GM23338 (cell line): ENCODE measurements around the gene MAPK8.

Experiments
- CREB1 ChIP-seq: fragments of 250-450 bp; sonication (Bioruptor Pico); IDR thresholded peaks from 2 replicates; pipeline ENCODE4 v1.5.0; 2020; ENCODE audit warnings: low read depth, mild to moderate bottlenecking, moderate library complexity
- CTCF ChIP-seq, 2 experiments: fragments of 200-600 bp in 1 of 2; sonication (generic) in 1 of 2; conservative IDR thresholded peaks; 2 replicates each; pipeline versions ENCODE4 v1.5.1 to v1.6.1; 2016 to 2017; ENCODE audit warnings: antibody characterized with exemption in 2 of 2, low read depth in 2 of 2, mild to moderate bottlenecking in 2 of 2, moderate library complexity in 1 of 2
- EZH2 ChIP-seq: fragments of 200-600 bp; sonication (generic); IDR thresholded peaks from one replicate; pipeline ENCODE4 v1.8.0; 2017; ENCODE audit warnings: antibody characterized with exemption, mild to moderate bottlenecking, low read depth; ENCODE audit not compliant: unreplicated experiment
- POLR2AphosphoS5 ChIP-seq: IDR thresholded peaks from 2 replicates; pipeline ENCODE4 v1.6.1; 2016; ENCODE audit warnings: antibody characterized with exemption, low read depth
- REST ChIP-seq: IDR thresholded peaks from one replicate; pipeline ENCODE4 v1.6.1; 2018; ENCODE audit warnings: antibody characterized with exemption; ENCODE audit not compliant: unreplicated experiment

GRCh38 chr10:48400129-48400849 lies 93.8 kb downstream of the MAPK8 start:
- TF ChIP-seq CTCF (conservative IDR thresholded peaks at IDR 0.05; ENCODE audit: low read depth in 2 of 2) (no peak), EZH2 (no peak), POLR2AphosphoS5 (no peak), CREB1 (CRISPR knock-in tag) (no peak), REST (no peak)
